ENCODE results near the gene DRG2.

Gene DRG2

DNA sequence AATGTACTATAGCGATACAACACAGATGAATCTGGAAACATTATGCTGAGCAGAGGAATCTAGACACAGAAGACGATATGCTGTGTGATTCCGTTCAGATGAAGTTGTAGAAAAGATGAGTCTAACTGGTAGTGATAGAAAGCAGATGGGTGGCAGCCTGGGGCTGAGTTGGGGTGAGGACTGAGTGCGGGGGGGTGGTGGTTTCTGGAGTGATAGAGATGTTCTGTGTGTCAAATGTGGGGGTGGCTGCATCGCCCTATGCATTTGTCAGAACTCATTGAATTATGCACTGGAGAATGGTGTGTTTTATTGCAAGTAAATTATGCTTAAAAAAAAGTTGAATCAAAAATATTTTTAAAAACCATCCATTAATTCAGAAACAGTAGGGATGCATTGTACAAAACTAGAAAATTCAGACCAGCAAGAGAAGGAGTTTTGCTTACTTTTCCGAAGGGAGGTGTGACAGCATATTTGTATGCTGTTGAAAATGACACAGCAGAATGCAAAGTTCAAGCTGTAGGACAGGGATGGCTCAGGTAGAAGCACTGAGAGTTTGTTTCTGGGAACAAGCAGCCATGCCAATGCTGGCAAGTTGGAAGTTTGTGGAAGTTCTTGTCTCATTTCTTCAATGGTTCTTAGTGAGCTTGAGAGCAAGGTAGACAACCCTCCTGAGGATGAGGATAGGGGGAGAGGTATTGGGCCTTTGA lies 13.0 kb upstream of the DRG2 start:
- no peak for DNase-seq (ENCODE audit: low read depth in 2 of 2)

DNA sequence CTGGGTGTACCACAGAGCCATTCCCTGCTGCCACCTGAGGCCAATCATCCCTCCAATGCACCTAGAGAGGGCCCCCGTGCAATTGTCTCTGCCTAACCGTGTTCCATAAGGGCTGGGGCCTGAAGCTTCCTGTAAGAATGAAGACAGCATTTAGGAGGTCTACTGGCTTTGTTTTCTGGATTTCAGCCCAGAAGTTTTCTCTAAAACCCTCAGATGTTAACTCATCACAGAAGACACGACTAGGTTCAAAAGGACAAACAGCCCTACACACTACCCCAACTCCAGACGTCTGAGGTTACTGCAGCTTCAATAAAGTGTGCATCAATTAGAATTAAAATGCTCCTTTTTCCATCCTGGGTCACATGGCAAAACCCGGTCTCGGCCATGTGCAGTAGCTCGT lies 10.8 kb upstream of the DRG2 start:
- no peak for DNase-seq (ENCODE audit: low read depth in 2 of 2)

DNA sequence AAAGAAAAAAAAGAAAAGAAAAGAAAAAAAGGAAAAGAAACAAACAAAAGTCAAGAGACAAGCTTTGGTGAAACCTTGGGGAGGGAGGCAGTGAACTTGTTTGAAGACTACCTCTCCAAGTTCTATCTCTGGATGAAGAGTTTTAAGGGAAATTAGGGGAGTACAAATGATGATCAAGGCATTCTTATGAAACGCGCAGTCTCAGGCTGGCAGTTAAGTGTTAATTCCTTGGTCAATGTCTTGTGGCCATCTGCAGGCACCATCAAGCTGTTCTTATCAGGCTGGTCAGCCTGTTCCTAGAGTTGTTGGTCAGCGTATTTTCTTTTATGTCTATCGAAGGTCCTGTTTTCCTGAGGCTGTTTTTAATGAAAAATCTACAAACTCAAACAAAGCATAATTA lies 8.2 kb upstream of the DRG2 start:
- DNase-seq (ENCODE audit: low read depth in 2 of 2), result no peak

DNA sequence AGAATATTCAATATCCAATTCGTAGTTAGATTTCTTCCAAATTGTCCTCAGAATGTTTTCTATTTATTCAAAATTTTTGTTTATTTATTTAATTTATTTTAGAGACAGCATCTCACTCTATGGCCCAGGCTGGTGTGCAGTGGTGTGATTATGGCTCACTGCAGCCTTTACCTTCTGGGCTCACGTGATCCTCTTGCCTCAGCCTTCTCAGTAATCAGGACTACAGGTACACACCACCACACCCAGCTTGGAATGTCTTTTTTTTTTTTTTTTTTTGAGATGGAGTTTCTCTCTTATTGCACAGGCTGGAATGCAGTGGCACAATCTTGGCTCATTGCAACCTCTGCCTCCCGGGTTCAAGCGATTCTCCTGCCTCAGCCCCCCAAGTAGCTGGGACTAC lies 3.5 kb upstream of the DRG2 start:
- DNase-seq (ENCODE audit: low read depth in 2 of 2), result no peak

DNA sequence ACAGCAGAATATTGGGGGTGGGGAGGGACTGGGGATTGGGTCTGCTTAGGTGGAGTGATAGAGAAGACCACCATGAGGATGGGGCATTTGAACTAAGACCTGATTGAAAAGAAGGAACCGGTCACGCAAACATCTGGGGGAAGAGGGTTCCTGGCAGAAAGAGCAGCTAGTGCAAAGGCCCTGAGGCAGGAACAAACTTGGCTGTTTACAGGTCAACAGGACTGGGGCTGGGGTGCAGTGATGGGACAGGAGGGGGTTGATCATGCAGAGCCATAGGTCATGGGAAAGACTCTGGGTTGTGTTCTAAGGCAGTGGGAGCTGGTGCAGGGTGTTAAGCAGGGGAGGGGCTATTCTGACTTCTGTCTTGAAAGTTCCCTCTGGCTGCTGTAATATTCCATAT lies 1.9 kb downstream of the DRG2 start:
- no peak for DNase-seq (ENCODE audit: low read depth in 2 of 2)

DNA sequence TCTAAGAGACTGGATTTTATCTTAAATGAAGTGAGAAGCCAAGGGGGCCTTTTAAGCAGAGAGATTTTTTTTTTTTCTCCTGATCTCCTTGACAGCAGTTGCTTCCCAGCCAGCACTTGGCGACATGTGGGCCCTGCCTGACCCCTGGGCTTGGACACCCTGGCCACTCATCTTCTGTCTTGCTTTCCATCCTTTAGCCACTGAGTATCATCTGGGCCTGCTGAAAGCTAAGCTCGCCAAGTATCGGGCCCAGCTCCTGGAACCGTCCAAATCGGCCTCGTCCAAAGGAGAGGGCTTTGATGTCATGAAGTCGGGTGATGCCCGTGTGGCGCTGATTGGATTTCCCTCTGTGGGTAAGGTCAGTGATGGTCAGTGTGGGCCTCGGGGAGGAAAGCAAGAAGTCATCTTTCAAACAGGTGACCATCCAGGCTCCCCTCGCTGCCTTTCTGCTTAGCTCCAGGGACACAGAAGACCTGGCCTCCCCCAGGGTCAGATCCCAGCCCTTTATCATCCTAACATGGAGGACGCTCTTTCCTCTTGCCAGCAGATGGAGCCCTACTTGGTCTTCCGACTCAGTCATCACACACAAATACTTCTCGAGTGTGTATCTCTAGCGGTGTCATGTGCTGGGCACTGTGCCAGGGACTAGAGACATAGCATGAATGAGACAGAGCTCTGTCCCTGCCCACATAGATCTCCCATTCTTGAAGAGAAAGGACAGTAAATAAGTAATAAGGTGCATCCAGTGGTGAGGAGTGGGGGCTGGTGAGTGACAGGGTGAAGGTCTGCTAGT lies 6.1 kb downstream of the DRG2 start:
- peak; percentile 19 to 30 for DNase-seq (ENCODE audit: low read depth in 2 of 2)

DNA sequence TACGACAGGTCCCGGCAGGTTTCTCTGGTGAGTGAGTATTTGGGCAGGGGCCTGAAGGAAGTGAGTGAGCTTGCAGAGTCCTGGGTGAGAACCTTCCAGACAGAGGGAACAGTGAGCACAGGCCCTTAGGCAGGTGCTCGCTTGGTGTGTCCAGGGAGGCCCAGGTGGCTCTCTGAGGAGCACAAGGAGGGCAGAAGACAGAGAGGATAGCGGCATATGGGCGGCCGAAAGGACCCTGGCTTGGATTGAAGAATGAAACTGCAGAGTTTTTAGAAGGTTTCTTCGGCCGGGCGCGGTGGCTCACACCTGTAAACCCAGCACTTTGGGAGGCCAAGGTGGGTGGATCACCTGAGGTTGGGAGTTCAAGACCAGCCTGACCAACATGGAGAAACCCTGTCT lies 6.7 kb downstream of the DRG2 start:
- DNase-seq (ENCODE audit: low read depth in 2 of 2), result no peak

DNA sequence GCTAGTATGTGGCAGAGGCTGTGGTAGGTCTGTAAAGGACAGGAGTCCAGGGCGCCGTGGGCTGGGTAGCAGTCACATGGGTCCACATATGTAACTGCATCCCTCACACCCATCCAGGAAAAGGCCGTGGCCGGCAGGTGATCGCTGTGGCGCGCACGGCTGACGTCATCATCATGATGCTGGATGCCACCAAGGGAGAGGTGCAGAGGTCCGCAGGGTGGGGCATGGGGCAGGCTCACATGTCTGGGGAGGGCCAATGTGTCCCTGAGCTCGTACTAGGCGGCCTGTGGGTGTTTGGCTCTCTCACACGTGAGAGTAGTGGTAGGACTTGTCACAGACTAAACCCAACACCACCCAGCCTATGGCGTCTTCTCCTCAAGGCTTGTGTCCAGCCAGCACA lies 11.8 kb downstream of the DRG2 start:
- no peak for DNase-seq (ENCODE audit: low read depth in 2 of 2)

DNA sequence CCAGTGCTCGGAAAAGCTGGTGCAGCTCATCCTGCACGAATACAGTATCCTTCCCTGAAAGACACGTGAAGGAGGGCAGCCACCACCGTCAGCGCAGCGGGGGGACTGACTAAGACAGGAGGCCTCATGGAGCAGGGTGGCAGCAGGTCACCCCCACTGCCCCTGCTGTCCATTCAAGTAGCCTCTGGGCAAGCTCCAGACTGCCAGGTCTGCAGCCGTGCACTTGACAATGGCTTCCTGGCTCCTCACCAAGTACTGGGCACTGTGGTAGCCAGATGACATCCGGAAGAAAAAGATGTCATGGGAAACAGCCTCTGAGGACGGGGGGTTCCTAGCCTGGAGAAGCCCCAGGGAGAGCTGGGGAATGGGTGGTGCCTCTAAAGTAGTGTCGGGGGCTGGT lies 12.9 kb downstream of the DRG2 start:
- no peak for DNase-seq (ENCODE audit: low read depth in 2 of 2)

DNA sequence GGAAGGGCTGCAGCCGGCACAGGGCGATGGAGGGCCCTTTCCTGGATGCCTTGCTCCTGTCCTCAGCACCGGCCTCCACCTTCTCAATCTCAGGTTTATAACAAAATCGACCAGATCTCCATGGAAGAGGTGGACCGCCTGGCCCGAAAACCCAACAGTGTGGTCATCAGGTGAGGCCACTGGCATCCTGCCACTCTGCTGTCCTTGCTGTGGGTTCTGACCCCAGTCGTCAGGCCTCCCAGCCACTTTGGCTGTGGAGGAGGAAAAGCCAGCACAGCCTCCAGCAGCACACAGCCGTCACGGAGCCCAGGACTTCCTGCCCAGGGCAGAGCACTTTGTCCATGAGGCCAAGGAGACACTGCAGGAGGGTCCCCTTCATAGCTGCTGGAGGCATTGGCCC lies 14.1 kb downstream of the DRG2 start:
- no peak for DNase-seq (ENCODE audit: low read depth in 2 of 2)

DNA sequence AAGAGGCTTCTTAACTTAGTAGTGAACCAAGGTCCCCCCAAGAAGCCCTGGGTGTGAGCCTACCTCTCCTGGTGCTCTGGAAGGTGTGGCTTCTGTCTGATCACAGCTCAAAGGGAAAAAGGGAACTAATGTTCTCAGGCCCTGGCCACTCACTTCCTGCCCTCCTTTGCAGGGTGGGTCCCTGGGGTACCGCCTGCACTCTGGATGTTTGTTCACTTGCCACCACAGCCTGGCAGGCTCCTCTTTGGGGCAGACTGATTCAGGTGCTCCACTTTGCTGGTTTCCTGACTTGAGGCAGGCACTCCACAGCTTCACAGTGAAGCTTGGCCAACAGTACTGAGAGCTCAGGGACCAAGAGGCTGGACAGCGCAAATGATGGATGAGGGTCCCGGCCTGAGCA lies 14.9 kb downstream of the DRG2 start:
- no peak for DNase-seq (ENCODE audit: low read depth in 2 of 2)

DNA sequence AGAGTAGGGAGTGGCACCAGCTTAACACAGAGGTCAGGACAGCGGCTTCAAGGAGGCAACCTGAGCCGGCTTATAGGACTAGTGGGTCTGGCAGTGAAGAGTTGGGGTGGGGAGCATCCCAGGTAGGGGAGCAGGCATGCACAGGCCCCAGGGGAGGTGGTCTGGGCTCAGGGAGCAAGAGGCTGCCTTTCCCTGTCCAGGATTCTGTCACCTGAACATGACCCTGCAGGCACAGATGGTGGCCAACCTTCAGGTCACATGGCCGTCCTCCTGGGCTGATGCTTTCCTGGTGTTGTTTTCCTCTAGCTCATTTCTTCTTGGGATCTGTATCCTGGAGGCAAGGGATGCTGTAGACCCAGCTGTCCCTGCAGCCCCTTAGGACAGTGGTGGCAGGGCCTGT lies 17.3 kb downstream of the DRG2 start:
- no peak for DNase-seq (ENCODE audit: low read depth in 2 of 2)

DNA sequence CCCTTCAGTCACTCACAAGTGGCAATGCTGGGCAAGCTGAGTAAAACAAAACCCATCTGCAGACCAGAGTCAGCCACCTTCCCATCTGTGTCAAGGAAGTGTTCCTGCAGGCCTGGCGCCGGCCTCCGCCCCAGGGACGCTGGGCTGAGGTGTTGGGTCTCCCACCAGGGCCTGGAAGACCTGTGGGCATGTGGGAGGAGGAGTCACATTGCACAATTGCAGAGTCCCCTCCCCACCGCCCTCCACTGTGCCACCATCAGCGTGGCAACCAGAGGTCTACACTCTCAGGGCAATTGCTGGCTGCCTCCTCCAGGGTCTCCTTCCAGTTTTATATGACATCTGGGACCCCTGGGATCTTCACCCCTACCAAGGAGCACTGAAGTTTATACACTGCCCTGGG lies 17.8 kb downstream of the DRG2 start:
- no peak for DNase-seq (ENCODE audit: low read depth in 2 of 2)

DNA sequence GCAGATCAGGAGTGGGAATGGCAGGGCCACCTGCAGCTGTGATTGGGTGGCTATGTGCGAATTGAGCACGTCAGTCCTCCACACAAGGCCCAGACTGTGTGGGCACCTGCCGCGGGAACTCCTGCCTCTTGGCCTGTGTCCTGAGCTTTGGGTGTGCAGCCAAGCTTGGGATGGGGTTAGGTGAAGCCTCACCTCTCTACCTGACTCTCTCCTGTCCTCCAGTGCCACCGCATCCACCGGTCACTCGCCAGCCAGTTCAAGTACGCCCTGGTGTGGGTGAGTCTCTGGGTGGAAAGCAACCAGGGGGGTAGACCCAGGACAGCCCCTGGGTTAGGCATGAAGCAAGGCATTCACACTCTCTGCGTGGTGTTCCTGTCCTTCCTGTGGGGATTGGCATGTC lies 18.5 kb downstream of the DRG2 start:
- DNase-seq (ENCODE audit: low read depth in 2 of 2), result no peak

DNA sequence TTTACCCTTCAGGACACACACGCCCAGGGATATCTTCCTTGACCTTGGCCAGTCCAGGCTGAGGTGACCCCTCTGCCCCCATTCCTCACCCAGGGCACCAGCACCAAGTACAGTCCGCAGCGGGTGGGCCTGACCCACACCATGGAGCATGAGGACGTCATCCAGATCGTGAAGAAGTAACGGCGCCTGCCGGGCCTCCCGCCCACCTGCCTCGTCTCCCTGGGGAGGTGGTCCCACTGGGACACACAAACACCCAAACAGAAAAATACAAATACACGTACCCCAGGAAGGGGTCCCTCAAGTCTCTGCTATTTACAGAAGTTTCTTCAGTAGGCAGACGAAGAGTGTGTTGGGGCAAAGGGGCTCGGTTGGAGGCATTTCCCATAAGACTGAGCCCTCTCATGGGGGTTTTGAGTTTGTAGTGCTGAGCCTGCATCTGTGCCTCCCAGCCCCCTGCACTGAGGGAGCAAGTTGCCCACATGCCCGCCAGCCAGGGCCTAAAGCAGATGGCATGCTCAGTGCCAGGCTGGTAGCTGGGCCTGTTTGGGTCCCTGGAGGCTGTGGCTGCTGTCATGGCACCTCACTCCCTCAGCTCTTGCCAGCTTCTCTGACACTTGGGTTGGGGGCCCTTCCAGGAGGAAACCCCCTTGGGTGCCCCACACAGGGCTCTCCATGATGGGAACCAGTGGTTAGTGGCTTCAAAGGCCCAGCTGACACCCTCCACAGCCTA lies 19.5 kb downstream of the DRG2 start:
- DNase-seq (ENCODE audit: low read depth in 2 of 2), result no peak

DNA sequence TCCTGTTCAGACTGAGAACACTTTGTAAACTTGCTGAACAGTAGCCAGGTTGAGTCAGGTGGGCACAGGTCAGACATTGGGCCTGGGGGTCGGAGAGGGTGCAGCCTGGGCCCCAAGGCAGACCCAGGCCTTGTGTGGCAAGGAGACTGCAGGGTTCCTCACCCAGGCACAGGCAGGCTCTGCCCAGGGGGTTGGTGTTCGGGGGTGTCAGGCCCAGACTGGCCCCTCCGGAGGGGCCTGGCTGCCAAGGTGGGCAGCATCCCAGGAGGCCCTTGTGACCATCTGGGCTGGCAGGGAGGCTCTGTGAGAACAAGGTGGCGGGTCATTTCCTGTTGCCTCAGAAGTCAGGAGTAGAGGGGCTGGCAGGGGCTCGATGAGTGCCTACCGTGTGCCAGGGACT lies 20.2 kb downstream of the DRG2 start:
- no peak for DNase-seq (ENCODE audit: low read depth in 2 of 2)

DNA sequence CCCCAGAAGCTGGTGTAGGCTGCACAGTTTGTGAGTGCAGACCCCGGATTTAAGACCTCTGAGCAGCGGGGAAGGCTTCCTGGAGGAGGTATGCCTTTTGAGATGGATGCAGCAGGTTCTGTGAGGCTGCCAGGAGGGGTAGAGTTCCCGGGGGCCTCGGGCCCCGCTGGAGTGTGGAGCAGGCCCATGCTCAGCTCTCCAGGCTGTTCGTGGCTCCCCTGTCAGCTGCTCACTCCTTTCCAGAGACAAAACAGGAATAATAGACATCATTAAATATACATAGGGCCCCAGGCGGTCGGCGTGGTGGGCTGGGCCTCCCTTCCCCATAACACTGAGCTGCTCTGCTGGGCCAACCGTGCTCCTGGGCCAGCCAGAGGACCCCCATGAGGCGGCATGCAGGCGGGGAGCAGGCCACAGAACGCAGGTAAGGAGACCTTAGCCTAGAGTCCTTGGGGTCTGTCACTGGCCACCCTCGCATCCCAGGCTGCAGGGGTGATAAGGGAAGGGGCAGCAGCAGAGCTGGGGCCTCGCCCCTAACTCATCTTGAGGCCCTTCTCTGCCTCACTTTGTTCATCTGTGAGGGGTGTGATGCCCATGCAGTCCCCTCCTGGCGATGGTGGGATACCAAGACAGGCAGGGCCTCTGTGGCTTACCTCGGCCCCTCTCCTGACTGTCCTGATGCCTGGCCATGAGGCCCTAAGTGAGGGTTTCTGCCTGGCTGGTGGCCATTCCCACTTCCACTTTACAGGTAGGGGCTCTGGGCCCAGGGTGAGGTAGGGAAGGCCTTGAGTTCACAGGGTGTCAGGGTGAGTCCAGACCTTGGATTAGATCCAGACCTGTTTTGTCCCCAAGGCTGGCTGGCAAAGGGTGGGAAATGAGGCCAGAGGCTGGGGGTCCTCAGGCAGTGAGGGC lies 20.9 kb downstream of the DRG2 start, which contains the start of gene MYO15A:
MYO15A (plus strand) TSS at position 356 of the 912 bp plus-strand sequence. CDS start 10,045 bp downstream, outside the sequence.
- no peak for DNase-seq (ENCODE audit: low read depth in 2 of 2)

DNA sequence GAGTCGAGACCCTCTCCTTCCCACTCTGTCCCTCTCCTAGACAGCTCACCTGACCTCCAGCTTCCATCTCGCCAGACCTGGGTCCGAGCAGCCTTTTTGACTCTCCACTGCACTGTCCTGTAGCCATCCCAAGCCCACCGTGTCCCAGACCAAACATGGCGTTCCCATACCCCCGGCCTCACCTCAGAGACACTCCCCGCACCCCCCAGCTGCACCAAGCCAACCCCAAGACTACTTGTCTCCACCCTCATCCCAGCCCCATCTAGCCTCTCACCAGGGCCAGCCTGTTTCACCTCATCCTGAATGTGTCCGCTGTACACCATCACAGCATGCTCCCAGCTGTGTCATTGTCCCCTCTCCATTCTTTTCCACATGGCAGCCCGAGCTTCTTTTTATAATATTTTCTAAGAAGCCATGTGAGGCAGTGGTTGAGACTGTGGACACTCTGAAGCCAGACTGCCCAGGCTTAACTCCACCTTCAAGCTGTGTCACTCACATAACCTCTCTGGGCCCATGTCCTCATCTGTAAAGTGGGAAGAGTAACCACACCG lies 22.3 kb downstream of the DRG2 start:
- no peak for DNase-seq (ENCODE audit: low read depth in 2 of 2)

DNA sequence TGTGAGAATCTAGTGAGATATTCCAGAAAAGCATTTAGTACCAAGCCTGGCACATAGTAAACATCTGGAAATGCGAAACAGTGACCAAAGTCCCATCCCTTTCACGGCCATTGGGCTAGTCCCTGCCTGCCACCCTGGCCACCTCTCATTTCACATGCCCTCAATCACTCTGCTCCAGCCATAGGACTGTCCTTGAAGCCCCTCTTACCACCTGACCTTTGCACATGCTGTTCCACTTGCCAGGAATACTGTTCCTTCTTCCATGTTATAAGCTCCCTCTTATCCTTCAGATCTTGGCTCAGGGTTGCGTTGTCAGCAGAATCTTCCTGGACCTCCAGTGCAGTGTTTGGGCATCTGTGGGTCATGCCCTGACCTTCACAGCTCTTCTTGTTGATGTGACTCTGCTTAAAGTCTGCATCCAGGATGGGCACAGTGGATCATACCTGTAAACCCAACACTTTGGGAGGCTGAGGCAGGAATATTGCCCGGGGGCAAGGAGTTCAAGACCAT lies 22.9 kb downstream of the DRG2 start:
- DNase-seq (ENCODE audit: low read depth in 2 of 2), result no peak

DNA sequence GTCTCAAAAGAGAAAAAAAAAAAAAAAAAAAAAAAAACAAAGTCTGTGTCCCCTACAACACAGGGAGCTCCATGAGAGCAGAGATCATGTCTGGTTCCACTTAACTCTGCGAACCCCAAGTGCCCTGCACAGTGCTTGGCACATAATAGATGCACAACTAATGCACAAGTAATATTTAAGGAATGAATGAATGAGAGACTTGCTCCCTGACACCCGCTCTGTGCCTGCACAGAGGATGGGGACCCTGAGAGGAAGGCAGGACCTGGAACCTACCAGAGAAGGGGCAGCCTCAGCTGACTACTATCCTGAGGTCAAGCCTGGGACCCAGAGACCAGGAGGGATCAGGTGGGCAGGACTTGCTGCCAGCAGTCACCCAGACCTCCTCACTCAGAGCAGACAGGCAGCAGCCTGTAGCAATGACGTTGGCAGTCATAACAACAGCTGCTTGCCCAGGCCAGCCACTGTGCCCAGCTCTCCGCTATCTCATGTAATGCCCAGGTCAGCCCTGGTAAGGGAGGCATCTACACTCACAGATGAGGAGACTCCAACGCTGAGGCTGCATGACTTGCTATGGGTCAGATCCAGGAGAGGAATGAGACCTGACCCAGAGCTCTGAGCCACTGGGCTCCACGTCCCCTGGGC lies 23.7 kb downstream of the DRG2 start:
- DNase-seq (ENCODE audit: low read depth in 2 of 2), result no peak

DNA sequence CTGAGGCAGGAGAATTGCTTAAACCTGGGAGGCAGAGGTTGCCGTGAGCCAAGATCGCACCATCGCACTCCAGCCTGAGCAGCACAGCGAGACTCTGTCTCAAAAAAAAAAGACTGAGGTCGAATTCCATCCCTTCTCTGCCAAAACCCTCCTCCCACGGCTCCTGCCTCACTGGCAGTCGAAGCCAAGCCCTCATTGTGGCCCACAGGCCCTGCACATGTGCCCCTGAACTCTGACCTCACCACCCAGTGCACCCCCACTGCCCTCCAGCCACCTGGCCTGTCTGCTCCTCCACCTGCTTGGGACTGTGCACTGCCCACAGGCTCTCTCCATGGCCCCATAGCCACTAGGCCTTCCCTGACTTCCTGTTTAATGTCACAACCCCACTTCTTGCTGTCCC lies 27.8 kb downstream of the DRG2 start:
- DNase-seq (ENCODE audit: low read depth in 2 of 2), result no peak

Data from fibroblast of skin of left biceps (primary cell).